Measurements from ENCODE around the gene HEPHL1. TPM values are rescaled to one million over a fixed set of nuclear protein-coding genes. Genes with fewer than 3 reads are reported as not detected.

The HEPHL1 gene
- total RNA-seq, 1 donor from 2014 or later: not detected

DNA sequence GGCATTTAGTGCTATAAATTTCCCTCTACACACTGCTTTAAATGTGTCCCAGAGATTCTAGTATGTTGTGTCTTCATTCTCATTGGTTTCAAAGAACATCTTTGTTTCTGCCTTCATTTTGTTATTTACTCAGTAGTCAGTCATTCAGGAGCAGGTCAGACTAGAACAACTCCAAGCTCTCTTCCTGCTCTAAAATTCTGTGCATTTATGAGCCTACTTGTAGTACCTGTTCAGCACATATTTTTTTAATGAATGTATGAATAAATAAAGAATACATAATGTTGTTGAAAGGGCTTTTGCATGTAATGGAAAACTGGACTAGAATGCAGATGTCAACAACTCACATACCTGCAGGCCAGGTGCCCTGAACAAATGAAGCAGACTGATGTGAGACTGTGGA is 13.7 kb upstream of the HEPHL1 start:
- Mint-ChIP-seq H3K4me1 (ENCODE audit: unreplicated experiment) (no peaks in the 10 kb centered on the region), H3K36me3 (ENCODE audit: unreplicated experiment) (no peaks in the 10 kb centered on the region), H3K27ac (ENCODE audit: unreplicated experiment) (no peak overlapping the region), H3K27me3 (ENCODE audit: unreplicated experiment) (no peaks in the 10 kb centered on the region), H3K9me3 (ENCODE audit: unreplicated experiment) (no peaks in the 10 kb centered on the region), H3K4me3 (ENCODE audit: unreplicated experiment) (no peak overlapping the region)
- no peak for DNase-seq (ENCODE audit: extremely low spot score, unreplicated experiment)
- TF ChIP-seq CTCF (IDR thresholded peaks at IDR 0.05): no peak

DNA sequence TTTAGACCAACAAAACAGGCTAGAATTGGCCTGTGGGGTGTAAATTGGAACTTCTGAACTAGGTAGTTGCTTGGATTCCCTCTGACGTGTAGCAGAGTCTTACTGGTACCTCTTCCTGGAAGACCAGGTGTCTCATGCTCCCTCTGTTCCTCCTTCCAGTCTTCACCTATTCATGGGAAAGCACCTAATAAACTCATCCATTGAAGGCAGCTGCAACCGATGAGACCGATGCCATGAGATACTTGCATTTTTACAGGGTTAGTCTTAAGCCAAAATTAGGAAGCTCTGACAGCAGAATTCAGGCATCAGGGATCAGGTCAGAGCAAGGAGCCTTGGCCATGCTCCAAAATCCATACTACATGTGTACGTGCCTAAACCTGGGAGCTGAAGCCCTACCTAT is 13.2 kb upstream of the HEPHL1 start:
- Mint-ChIP-seq H3K27me3 (ENCODE audit: unreplicated experiment) (no peaks in the 10 kb centered on the region), H3K4me1 (ENCODE audit: unreplicated experiment) (no peaks in the 10 kb centered on the region), H3K36me3 (ENCODE audit: unreplicated experiment) (no peaks in the 10 kb centered on the region), H3K4me3 (ENCODE audit: unreplicated experiment) (no peak overlapping the region), H3K27ac (ENCODE audit: unreplicated experiment) (no peak overlapping the region), H3K9me3 (ENCODE audit: unreplicated experiment) (no peaks in the 10 kb centered on the region)
- TF ChIP-seq CTCF (IDR thresholded peaks at IDR 0.05): no peak
- no peak for DNase-seq (ENCODE audit: extremely low spot score, unreplicated experiment)

GRCh38 chr11:94010136-94010535 is 11.0 kb upstream of the HEPHL1 start:
- H3K27ac Mint-ChIP-seq (ENCODE audit: unreplicated experiment): no peak overlapping the region
- no peak overlapping the region for H3K4me3 Mint-ChIP-seq (ENCODE audit: unreplicated experiment)
- H3K9me3 Mint-ChIP-seq (ENCODE audit: unreplicated experiment): no peaks in the 10 kb centered on the region
- H3K27me3 Mint-ChIP-seq (ENCODE audit: unreplicated experiment): no peaks in the 10 kb centered on the region
- no peaks in the 10 kb centered on the region for H3K36me3 Mint-ChIP-seq (ENCODE audit: unreplicated experiment)
- H3K4me1 Mint-ChIP-seq (ENCODE audit: unreplicated experiment): no peaks in the 10 kb centered on the region
- DNase-seq (ENCODE audit: extremely low spot score, unreplicated experiment): no peak
- no peak for TF ChIP-seq CTCF (IDR thresholded peaks at IDR 0.05)

DNA sequence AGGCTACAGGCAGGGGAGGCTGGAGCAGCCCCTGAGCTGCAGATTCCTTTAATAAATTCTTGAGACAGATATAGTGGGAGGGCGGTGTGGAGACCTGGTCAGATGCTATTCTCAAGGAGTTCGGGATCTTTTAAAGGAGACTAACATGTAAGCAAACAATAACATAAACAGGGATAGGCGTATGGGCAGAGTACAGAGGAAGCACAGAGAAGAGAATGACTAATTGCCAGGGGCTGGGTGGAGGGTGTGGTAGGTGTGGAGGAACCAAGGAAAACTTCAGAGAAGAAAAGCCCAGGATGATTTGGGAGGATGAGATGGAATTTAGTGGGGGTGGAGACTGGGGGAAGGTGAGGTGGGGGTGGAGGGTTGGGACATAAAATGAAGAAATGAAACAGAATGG is 9.7 kb upstream of the HEPHL1 start:
- no peak overlapping the region for H3K4me3 Mint-ChIP-seq (ENCODE audit: unreplicated experiment)
- H3K27ac Mint-ChIP-seq (ENCODE audit: unreplicated experiment): no peak overlapping the region
- H3K27me3 Mint-ChIP-seq (ENCODE audit: unreplicated experiment): no peaks in the 10 kb centered on the region
- H3K36me3 Mint-ChIP-seq (ENCODE audit: unreplicated experiment): no peaks in the 10 kb centered on the region
- no peak for TF ChIP-seq CTCF (IDR thresholded peaks at IDR 0.05)
- H3K4me1 Mint-ChIP-seq (ENCODE audit: unreplicated experiment): no peaks in the 10 kb centered on the region
- DNase-seq (ENCODE audit: extremely low spot score, unreplicated experiment): no peak
- no peaks in the 10 kb centered on the region for H3K9me3 Mint-ChIP-seq (ENCODE audit: unreplicated experiment)

DNA sequence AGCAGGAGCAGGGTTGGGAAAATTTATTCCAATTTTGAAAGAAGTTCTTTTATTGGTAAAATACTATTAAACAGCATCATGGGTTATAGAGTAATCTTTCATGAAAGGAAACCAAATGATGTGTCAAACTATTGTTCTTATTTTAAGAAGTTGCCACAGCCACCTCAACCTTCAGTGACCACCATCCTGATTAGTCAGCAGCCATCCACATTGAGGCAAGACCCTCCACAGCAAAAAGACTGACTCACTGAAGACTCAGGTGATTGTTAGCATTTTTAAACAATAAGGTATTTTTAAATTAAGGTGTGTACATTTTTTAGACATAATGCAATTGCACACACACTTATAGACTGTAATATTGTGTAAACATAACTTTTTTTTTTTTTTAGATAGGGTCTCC is 3.7 kb upstream of the HEPHL1 start:
- DNase-seq (ENCODE audit: extremely low spot score, unreplicated experiment): no peak
- no peaks in the 10 kb centered on the region for H3K27me3 Mint-ChIP-seq (ENCODE audit: unreplicated experiment)
- no peak overlapping the region for H3K27ac Mint-ChIP-seq (ENCODE audit: unreplicated experiment)
- H3K9me3 Mint-ChIP-seq (ENCODE audit: unreplicated experiment): no peaks in the 10 kb centered on the region
- no peaks in the 10 kb centered on the region for H3K36me3 Mint-ChIP-seq (ENCODE audit: unreplicated experiment)
- no peak for TF ChIP-seq CTCF (IDR thresholded peaks at IDR 0.05)
- no peaks in the 10 kb centered on the region for H3K4me1 Mint-ChIP-seq (ENCODE audit: unreplicated experiment)
- no peak overlapping the region for H3K4me3 Mint-ChIP-seq (ENCODE audit: unreplicated experiment)

Measured in osteocyte (in vitro differentiated cells).